Mammary epithelial cell (primary cell): ENCODE data around the gene CLEC2A.

Experiments used
- EZH2 ChIP-seq: IDR thresholded peaks from 2 replicates; pipeline ENCODE4 v1.6.1; 2012; ENCODE audit warnings: low read length, inconsistent platforms, borderline replicate concordance
- TF ChIP-seq, protein P1 (sequence below), 2 donors: IDR thresholded peaks in 1 of 2; conservative IDR thresholded peaks in 1 of 2; 2 replicates each; pipeline ENCODE4 v1.5.1; 2011 to 2012; ENCODE audit warnings: inconsistent platforms in 2 of 2, low read length in 2 of 2, mild to moderate bottlenecking in 2 of 2, control low read depth in 1 of 2, low read depth in 1 of 2; ENCODE audit not compliant: insufficient read depth in 1 of 2; ENCODE audit errors: extremely low read depth in 1 of 2

DNA sequence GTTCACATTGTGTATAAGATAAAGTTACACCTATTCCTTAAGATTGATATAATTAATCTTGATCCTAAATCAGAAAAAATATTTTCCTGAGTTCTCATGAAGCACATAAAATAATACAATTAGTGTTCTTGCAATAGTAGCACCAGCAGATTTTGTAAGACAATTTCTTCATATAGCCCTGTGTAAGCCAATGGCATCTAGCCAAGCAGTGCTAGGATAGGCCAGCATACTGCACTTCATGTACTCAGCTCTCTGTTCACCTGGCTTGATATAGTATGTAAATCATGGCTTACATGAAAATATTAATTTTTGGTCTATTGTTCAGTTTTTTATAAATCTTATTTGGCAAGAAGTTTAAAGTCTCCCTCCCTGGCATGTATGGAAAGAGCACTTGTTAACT is 49.0 kb downstream of the CLEC2A start:
- TF ChIP-seq, protein P1, sequence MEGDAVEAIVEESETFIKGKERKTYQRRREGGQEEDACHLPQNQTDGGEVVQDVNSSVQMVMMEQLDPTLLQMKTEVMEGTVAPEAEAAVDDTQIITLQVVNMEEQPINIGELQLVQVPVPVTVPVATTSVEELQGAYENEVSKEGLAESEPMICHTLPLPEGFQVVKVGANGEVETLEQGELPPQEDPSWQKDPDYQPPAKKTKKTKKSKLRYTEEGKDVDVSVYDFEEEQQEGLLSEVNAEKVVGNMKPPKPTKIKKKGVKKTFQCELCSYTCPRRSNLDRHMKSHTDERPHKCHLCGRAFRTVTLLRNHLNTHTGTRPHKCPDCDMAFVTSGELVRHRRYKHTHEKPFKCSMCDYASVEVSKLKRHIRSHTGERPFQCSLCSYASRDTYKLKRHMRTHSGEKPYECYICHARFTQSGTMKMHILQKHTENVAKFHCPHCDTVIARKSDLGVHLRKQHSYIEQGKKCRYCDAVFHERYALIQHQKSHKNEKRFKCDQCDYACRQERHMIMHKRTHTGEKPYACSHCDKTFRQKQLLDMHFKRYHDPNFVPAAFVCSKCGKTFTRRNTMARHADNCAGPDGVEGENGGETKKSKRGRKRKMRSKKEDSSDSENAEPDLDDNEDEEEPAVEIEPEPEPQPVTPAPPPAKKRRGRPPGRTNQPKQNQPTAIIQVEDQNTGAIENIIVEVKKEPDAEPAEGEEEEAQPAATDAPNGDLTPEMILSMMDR (conservative IDR thresholded peaks at IDR 0.05 in 1 of 2, IDR thresholded peaks at IDR 0.05 in 1 of 2; ENCODE audit: extremely low read depth in 1 of 2, insufficient read depth in 1 of 2, low read depth in 1 of 2, low read length in 2 of 2): no peak
- no peak for TF ChIP-seq EZH2
